Measurements from ENCODE around the gene GAPVD1. TPM values are rescaled to one million over a fixed set of nuclear protein-coding genes. Genes with fewer than 3 reads are reported as not detected.

The GAPVD1 gene
- total and polyA plus RNA-seq, 2 of the 8 experiments (the other 6 are each of a cell fraction or from before 2014, with no cell fraction given), result 5.5 to 40.5 TPM

DNA sequence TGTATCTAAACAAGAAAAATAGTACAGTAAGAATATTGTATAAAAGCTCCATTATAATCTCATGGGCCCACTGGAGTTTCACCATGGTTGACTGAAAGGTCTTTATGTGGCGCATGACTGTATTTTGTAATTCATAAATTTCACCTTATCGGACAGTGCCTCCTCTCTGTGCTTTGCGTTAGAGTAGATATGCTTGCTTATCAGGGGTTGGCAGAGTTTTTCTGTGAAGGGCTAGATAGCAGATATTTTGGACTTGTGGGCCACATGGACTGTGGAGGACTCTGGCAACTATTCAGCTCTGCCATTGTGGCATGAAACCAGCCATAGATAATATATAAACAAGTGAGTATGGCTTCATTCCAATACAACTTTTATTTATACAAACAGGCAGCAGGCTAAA is 23.2 kb downstream of the GAPVD1 start:
- Histone ChIP-seq H4K5ac (ENCODE audit: insufficient read length, low read depth, low read length) (no peak overlapping the region), H2AFZ (ENCODE audit: low read length) (no peak overlapping the region), H3K79me1 (ENCODE audit: low read depth, low read length) (peaks cover 2% of the 10 kb centered on the region; the same call in 1 of the 2 replicates), H2BK15ac (ENCODE audit: low read length) (no peak overlapping the region), H3K23ac (ENCODE audit: insufficient read length) (no peak overlapping the region), H3K4me1 (replicated peaks in 1 of 4; ENCODE audit: control insufficient read depth in 3 of 4, insufficient read depth in 4 of 4, low read length in 3 of 4) (no peaks in the 10 kb centered on the region), H3K79me2 (ENCODE audit: control insufficient read depth in 1 of 2, insufficient read depth in 2 of 2, low read length in 2 of 2) (peaks cover 0 to 25% of the 10 kb centered on the region in 2 experiments; a peak in 2 of 4 replicates), H3K27me3 (replicated peaks in 1 of 4; ENCODE audit: control insufficient read depth in 3 of 4, extremely low read depth in 1 of 4, insufficient read depth in 3 of 4, low read length in 3 of 4) (no peaks in the 10 kb centered on the region), H2AK5ac (ENCODE audit: low read depth, low read length) (no peak overlapping the region), H3K56ac (replicated peaks; ENCODE audit: insufficient read length, low read depth, low read length) (no peak overlapping the region), H2BK120ac (replicated peaks; ENCODE audit: low read depth, low read length) (no peak overlapping the region), H4K8ac (ENCODE audit: extremely low read depth, insufficient read depth, low read length) (no peak overlapping the region), H4K20me1 (replicated peaks in 1 of 2; ENCODE audit: control insufficient read depth in 1 of 2, insufficient read depth in 2 of 2, low read length in 2 of 2) (no peaks in the 10 kb centered on the region), H2BK20ac (ENCODE audit: low read length) (no peak overlapping the region), H3K4me2 (ENCODE audit: insufficient read depth in 1 of 2, low read depth in 2 of 2, low read length in 2 of 2) (no peak overlapping the region), H3K9me3 (ENCODE audit: insufficient read depth in 2 of 2, low read depth in 1 of 2, low read length in 1 of 2) (no peaks in the 10 kb centered on the region), H3K4me3 (ENCODE audit: extremely low read depth in 1 of 4, insufficient read depth in 2 of 4, low read depth in 3 of 4, low read length in 4 of 4) (no peak overlapping the region), H3K23me2 (ENCODE audit: low read depth, low read length) (no peaks in the 10 kb centered on the region), H2BK12ac (ENCODE audit: low read depth, low read length) (no peak overlapping the region), H4K91ac (replicated peaks; ENCODE audit: insufficient read length, low read length) (no peak overlapping the region), H3K4ac (replicated peaks; ENCODE audit: insufficient read length, low read depth, low read length) (no peak overlapping the region), H3K27ac (ENCODE audit: low read depth, low read length) (no peak overlapping the region), H3K36me3 (ENCODE audit: control insufficient read depth in 2 of 4, insufficient read depth in 4 of 4, low read length in 3 of 4) (no peaks in the 10 kb centered on the region), H3K18ac (ENCODE audit: extremely low read depth, low read length) (no peak overlapping the region), H3K14ac (ENCODE audit: insufficient read length) (no peak overlapping the region), H3K9ac (replicated peaks in 1 of 4; ENCODE audit: extremely low read depth in 1 of 4, low read depth in 3 of 4, low read length in 3 of 4) (no peak overlapping the region), H2BK5ac (ENCODE audit: low read depth, low read length) (no peak overlapping the region)
- no peak for FAIRE-seq
- 86% methylated on average over 3 of the region's 3 CpGs; no CpG with 5 or more reads in 1 of the 2 experiments for WGBS, 2 experiments (ENCODE audit: extremely low coverage in 1 of 2, insufficient coverage in 1 of 2, insufficient read length in 1 of 2, insufficient replicate concordance in 2 of 2, low coverage in 1 of 2, low lambda C conversion rate in 2 of 2, missing lambda C conversion rate in 1 of 2)
- ChIA-PET POLR2A (ENCODE audit: partially characterized antibody) (no interaction called here), CTCF (ENCODE audit: partially characterized antibody) (interaction anchor here (0.5 kb wide), 1 partner anchor 14 kb away, joined by 3 read pairs; no protein-coding TSS in a partner anchor)
- DNase-seq (ENCODE audit: low read depth in 1 of 2, low spot score in 2 of 2), result no peak
- TF ChIP-seq ASH2L (IDR thresholded peaks at IDR 0.05; ENCODE audit: low read length) (no peak), POLR2A (IDR thresholded peaks at IDR 0.05; ENCODE audit: control extremely low read depth in 1 of 2, low read depth in 2 of 2, low read length in 2 of 2) (no peak), BCL11A (IDR thresholded peaks at IDR 0.05; ENCODE audit: low read depth in 2 of 2, low read length in 2 of 2) (no peak), SP2 (IDR thresholded peaks at IDR 0.05; ENCODE audit: low read length) (no peak)
